GM12878 (cell line): Measurements from ENCODE around the gene FRG2C.
"Not testable (repeated sequence)": the region's sequence is repeated elsewhere in the genome, so short reads cannot be mapped to it uniquely, and the experiment has no call there.

Source experiments
- POLR2A ChIP-seq: IDR thresholded peaks from 2 replicates; pipeline ENCODE4 v1.6.1; 2011; ENCODE audit warnings: low read depth, mild to moderate bottlenecking, low read length
- TF ChIP-seq, protein P1 (sequence below), 3 experiments: IDR thresholded peaks in 2 of 3; conservative IDR thresholded peaks in 1 of 3; 2 replicates each; pipeline ENCODE4 v1.5.1; 2011; ENCODE audit warnings: low read depth in 3 of 3, low read length in 3 of 3, mild to moderate bottlenecking in 3 of 3, control low read depth in 2 of 3, moderate library complexity in 2 of 3, inconsistent platforms in 1 of 3, mixed read lengths in 1 of 3; ENCODE audit not compliant: control insufficient read depth in 2 of 3, insufficient read depth in 1 of 3; ENCODE audit errors: extremely low read depth in 1 of 3

DNA sequence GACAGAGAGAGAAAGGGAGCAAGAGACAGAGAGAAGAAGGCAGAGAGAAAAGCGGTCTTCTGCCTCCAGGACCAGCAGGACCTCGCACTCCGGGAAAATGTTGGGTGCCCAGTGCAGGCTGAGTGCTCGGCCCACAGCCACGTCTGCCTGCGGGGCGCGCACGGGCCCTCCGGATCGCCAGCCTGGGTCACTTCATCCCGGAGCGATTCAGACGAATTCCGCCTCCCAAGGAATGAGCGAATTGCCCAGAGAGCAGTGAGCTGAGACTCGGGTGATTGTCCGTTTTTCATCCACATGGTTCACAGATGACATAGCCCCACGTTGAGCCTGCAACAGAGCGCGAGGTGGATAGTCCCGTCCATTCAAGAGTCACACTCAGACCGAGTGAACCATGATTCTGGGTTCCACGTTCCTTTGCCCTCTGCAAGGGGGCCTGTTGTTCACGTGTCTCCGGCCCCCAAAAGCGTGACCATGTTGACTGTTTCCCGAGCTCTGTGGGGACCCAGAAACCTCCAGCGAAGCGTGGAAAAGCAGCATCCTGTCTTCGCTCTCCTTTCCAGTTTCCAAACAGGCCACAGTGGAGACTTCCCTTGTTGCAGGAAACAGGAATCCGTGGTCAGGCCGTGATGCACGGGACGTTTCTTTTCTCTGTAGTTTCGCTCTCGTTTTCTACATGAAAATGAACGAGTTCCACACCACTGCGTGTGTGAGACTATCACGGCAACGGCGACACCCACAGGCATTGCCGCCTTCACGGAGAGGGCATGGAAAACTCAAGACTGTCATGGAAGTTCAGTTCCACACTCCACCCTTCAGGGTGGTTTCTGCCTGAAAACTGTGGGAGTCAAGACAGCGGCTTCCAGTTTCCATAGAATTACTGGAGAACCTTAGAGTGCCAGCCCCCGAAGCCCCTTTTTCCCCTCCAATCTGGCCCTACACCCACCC is 3.9 kb downstream of the FRG2C start:
- not testable (repeated sequence) for TF ChIP-seq POLR2A
- TF ChIP-seq, protein P1, sequence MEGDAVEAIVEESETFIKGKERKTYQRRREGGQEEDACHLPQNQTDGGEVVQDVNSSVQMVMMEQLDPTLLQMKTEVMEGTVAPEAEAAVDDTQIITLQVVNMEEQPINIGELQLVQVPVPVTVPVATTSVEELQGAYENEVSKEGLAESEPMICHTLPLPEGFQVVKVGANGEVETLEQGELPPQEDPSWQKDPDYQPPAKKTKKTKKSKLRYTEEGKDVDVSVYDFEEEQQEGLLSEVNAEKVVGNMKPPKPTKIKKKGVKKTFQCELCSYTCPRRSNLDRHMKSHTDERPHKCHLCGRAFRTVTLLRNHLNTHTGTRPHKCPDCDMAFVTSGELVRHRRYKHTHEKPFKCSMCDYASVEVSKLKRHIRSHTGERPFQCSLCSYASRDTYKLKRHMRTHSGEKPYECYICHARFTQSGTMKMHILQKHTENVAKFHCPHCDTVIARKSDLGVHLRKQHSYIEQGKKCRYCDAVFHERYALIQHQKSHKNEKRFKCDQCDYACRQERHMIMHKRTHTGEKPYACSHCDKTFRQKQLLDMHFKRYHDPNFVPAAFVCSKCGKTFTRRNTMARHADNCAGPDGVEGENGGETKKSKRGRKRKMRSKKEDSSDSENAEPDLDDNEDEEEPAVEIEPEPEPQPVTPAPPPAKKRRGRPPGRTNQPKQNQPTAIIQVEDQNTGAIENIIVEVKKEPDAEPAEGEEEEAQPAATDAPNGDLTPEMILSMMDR (IDR thresholded peaks at IDR 0.05 in 2 of 3, conservative IDR thresholded peaks at IDR 0.05 in 1 of 3; ENCODE audit: control insufficient read depth in 2 of 3, extremely low read depth in 1 of 3, insufficient read depth in 1 of 3, low read depth in 3 of 3, low read length in 3 of 3): not testable (repeated sequence)
